ENCODE measurements around the gene PLCB4.

The PLCB4 gene

DNA sequence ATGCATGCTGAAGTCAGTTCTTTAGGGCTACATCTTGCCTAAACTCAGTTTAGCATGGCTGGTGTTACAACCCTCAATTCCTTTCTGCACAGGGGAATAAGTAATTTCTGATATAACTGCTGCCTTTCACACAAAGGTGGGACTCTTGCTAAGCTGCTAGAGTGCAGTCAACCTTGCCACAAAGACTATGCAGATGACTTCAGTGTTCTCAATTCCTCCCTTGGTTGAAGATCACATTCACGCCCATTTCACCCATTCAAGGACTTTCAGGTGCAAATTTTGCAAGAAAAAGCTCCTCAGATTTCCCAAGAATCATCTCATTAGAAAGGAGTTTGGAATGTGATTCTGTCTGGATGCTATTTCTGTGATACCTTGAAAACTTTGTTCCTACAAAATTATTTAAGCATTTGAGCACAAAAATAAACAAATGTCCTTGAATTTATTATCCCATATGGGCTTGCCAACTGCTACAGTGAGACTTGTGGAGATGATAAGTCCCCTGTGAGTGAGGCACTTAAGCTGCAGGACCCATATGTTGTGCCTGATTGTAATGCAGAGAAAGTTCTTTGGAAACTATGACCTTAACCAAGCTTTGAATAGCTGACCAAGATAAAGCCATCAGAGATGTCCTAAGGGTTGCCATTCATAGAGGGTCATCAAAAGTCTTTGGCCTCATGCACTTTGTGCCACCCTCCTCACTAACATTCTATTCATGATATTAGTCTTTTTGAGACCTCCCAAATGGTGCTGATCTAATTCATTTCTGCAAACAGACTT is 111.8 kb downstream of the PLCB4 start:
- Histone ChIP-seq H3K27ac (no peak overlapping the region), H3K4me3 (ENCODE audit: low read depth, low read length) (no peak overlapping the region), H3K27me3 (ENCODE audit: insufficient read depth, low read depth, severe bottlenecking) (no peaks in the 10 kb centered on the region), H3K9me3 (ENCODE audit: severe bottlenecking) (no peaks in the 10 kb centered on the region), H3K36me3 (no peaks in the 10 kb centered on the region)
- TF ChIP-seq, protein P1, sequence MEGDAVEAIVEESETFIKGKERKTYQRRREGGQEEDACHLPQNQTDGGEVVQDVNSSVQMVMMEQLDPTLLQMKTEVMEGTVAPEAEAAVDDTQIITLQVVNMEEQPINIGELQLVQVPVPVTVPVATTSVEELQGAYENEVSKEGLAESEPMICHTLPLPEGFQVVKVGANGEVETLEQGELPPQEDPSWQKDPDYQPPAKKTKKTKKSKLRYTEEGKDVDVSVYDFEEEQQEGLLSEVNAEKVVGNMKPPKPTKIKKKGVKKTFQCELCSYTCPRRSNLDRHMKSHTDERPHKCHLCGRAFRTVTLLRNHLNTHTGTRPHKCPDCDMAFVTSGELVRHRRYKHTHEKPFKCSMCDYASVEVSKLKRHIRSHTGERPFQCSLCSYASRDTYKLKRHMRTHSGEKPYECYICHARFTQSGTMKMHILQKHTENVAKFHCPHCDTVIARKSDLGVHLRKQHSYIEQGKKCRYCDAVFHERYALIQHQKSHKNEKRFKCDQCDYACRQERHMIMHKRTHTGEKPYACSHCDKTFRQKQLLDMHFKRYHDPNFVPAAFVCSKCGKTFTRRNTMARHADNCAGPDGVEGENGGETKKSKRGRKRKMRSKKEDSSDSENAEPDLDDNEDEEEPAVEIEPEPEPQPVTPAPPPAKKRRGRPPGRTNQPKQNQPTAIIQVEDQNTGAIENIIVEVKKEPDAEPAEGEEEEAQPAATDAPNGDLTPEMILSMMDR (IDR thresholded peaks at IDR 0.05; ENCODE audit: low read depth, low read length) = no peak
- DNase-seq = no peak

DNA sequence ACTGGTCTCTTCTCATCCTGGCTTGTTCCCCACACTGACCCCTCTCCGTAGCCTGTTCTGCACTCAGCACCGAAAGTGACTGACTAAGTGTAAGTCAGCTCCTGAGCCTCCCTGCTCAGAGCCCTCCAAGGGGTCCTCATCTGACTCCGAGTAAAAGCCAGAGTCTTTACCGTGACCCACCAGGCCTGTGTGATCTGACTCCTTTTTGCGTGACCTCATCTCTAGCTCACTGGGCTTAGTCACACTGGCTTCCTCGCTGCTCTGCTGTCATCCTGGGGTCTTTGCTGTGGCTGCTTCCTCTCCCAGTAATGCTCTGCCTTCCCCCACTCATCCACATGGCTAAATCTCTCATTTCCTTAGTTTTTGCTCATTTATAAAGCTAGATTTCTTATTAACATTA is 116.6 kb downstream of the PLCB4 start:
- H3K36me3 ChIP-seq = no peaks in the 10 kb centered on the region
- H3K9me3 ChIP-seq (ENCODE audit: severe bottlenecking) = no peaks in the 10 kb centered on the region
- H3K4me3 ChIP-seq (ENCODE audit: low read depth, low read length) = no peak overlapping the region
- TF ChIP-seq, protein P1 (IDR thresholded peaks at IDR 0.05; ENCODE audit: low read depth, low read length) = no peak
- no peak for DNase-seq
- no peaks in the 10 kb centered on the region for H3K27me3 ChIP-seq (ENCODE audit: insufficient read depth, low read depth, severe bottlenecking)
- H3K27ac ChIP-seq = no peak overlapping the region

DNA sequence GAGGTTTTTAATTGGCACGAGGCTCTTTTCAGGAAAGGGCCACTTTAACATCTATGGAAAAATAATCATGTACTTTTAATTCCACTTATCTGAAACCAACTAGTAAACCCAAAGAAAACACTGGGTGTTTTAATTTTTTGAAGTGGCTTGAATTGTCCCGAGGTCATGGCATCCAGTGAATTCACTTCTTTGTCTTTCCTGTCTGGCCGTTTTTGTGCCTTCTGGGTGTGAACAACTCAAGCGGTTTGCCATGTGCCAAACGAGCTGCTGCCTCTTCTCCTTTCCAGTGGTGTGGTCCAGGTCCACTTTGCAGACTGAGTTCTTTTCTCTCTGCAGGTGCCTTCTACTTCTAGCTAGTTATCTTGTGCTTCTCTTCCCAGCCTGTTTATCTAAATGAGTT is 117.5 kb downstream of the PLCB4 start:
- no peaks in the 10 kb centered on the region for H3K36me3 ChIP-seq
- H3K27ac ChIP-seq = no peak overlapping the region
- no peak for DNase-seq
- H3K27me3 ChIP-seq (ENCODE audit: insufficient read depth, low read depth, severe bottlenecking) = no peaks in the 10 kb centered on the region
- no peaks in the 10 kb centered on the region for H3K9me3 ChIP-seq (ENCODE audit: severe bottlenecking)
- TF ChIP-seq, protein P1 (IDR thresholded peaks at IDR 0.05; ENCODE audit: low read depth, low read length) = no peak
- H3K4me3 ChIP-seq (ENCODE audit: low read depth, low read length) = no peak overlapping the region

- TF ChIP-seq, protein P1 (IDR thresholded peaks at IDR 0.05; ENCODE audit: low read depth, low read length) = no peak
- Histone ChIP-seq H3K36me3 (no peaks in the 10 kb centered on the region), H3K27me3 (ENCODE audit: insufficient read depth, low read depth, severe bottlenecking) (no peaks in the 10 kb centered on the region), H3K4me3 (ENCODE audit: low read depth, low read length) (no peak overlapping the region), H3K27ac (no peak overlapping the region), H3K9me3 (ENCODE audit: severe bottlenecking) (no peaks in the 10 kb centered on the region)
- DNase-seq = no peak
Observed at GRCh38 chr20:9195031-9195430, 126.1 kb downstream of the PLCB4 start.

DNA sequence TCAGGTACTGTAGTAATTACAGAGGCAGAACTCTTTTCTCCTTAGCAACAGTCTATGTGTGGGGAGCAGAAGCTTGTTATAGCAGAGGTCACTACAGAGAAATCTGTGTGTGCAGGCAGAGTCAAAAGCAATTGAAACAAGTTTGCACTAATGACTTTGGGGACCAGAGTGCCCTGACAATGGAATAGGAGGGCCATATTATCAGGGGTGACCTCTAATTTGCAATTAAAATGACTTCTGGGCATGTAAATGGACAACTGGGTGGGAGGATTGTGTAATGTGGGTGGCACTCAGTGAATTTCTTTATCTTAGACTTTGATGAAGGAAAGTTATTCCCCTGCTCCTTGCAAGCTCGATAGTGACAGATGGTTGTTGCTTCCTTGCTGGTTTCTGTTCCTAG is 127.2 kb downstream of the PLCB4 start:
- TF ChIP-seq, protein P1 (IDR thresholded peaks at IDR 0.05; ENCODE audit: low read depth, low read length) = no peak
- H3K4me3 ChIP-seq (ENCODE audit: low read depth, low read length) = no peak overlapping the region
- H3K27me3 ChIP-seq (ENCODE audit: insufficient read depth, low read depth, severe bottlenecking) = no peaks in the 10 kb centered on the region
- H3K27ac ChIP-seq = no peak overlapping the region
- H3K36me3 ChIP-seq = no peaks in the 10 kb centered on the region
- H3K9me3 ChIP-seq (ENCODE audit: severe bottlenecking) = no peaks in the 10 kb centered on the region
- DNase-seq = no peak

- DNase-seq = no peak
- no peaks in the 10 kb centered on the region for H3K36me3 ChIP-seq
- H3K9me3 ChIP-seq (ENCODE audit: severe bottlenecking) = no peaks in the 10 kb centered on the region
- no peak overlapping the region for H3K4me3 ChIP-seq (ENCODE audit: low read depth, low read length)
- TF ChIP-seq, protein P1 (IDR thresholded peaks at IDR 0.05; ENCODE audit: low read depth, low read length) = no peak
- no peaks in the 10 kb centered on the region for H3K27me3 ChIP-seq (ENCODE audit: insufficient read depth, low read depth, severe bottlenecking)
- no peak overlapping the region for H3K27ac ChIP-seq
Observed at GRCh38 chr20:9198460-9198859, 129.6 kb downstream of the PLCB4 start.
